Neural crest cell (in vitro differentiated cells): ENCODE data around the gene CNBP. TPM values are rescaled to one million over a fixed set of nuclear protein-coding genes. Genes with fewer than 3 reads are reported as not detected.

Experiments
- DNase-seq: peaks from one replicate; pipeline ENCODE4 v3.0.0; 2021; ENCODE audit warnings: low read depth, mixed read lengths, low spot score
- H3K27ac Mint-ChIP-seq: one replicate; pipeline ENCODE4 v1.8.0; 2021; ENCODE audit warnings: mild to moderate bottlenecking, mixed read lengths; ENCODE audit not compliant: unreplicated experiment
- H3K27me3 Mint-ChIP-seq: 2 replicates; pipeline ENCODE4 v1.8.0; 2021; ENCODE audit warnings: low read depth, mild to moderate bottlenecking, mixed read lengths
- H3K36me3 Mint-ChIP-seq: 2 replicates; pipeline ENCODE4 v1.8.0; 2021; ENCODE audit warnings: low read depth, mild to moderate bottlenecking, mixed read lengths
- H3K4me1 Mint-ChIP-seq: 2 replicates; pipeline ENCODE4 v1.8.0; 2021; ENCODE audit warnings: mixed read lengths
- H3K4me3 Mint-ChIP-seq: one replicate; pipeline ENCODE4 v1.8.0; 2021; ENCODE audit warnings: mild to moderate bottlenecking, mixed read lengths
- H3K9me3 Mint-ChIP-seq: 2 replicates; pipeline ENCODE4 v1.8.0; 2021; ENCODE audit warnings: mixed read lengths
- total RNA-seq: library from RNA; stranded (reverse); gene quantifications from 2 replicates; pipeline ENCODE4 v1.2.1, GENCODE V29; 2021
- TF ChIP-seq, protein P1 (sequence below): fragments of 200-600 bp; sonication (generic); conservative IDR thresholded peaks from 2 replicates; pipeline ENCODE4 v1.5.0; 2021; ENCODE audit warnings: antibody characterized with exemption, mild to moderate bottlenecking

Gene CNBP
- total RNA-seq, 1 donor from 2014 or later, result 319 TPM

DNA sequence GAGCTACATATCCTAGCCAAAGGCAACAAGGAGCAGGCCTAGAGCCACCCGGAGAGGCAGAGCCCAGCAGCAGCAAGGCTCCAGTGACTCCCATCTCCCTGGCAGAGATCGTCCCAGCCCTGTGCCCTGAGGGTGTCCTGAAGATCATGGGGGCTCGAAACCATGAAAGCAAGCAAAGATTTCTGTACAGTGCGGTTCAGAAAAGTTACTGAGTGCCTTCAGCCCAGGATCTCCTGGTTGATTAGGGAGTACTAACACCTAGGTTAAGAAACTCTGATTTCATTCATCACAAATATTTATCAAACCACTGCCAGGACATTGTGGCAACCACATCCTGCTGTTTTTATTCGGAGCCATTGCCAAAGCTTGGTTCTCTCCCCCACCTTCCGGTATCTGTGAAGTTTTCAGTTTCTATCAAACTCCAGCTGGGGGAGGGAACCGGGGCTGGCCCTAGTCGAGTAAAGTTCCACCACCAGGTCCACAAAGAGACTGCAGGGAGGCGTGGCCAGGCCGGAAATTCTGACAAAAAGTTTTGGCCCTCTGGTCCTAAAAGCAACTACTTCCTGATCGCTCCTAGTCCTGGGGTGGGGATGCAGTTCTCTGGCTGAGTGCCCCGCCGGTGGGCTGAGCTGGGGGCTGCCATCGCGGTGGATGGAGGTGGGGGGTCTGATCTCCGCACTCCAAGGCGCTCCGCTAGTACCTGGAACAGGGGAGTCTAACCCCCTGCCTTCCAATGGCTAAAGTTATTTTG lies 63.3 kb downstream of the CNBP start:
- DNase-seq, result peak; percentile 38
- peaks cover 44% of the 10 kb centered on the region for H3K4me1 Mint-ChIP-seq
- H3K27ac Mint-ChIP-seq, result no peak overlapping the region

GRCh38 chr3:129119365-129120100 lies 64.2 kb downstream of the CNBP start:
- Mint-ChIP-seq H3K27me3 (no peaks in the 10 kb centered on the region), H3K4me1 (peaks cover 45% of the 10 kb centered on the region), H3K4me3 (peak overlapping the region; percentile 84), H3K27ac (peak overlapping the region; percentile 76), H3K9me3 (no peaks in the 10 kb centered on the region), H3K36me3 (peaks cover 2% of the 10 kb centered on the region)
- DNase-seq, result no peak
- TF ChIP-seq, protein P1, sequence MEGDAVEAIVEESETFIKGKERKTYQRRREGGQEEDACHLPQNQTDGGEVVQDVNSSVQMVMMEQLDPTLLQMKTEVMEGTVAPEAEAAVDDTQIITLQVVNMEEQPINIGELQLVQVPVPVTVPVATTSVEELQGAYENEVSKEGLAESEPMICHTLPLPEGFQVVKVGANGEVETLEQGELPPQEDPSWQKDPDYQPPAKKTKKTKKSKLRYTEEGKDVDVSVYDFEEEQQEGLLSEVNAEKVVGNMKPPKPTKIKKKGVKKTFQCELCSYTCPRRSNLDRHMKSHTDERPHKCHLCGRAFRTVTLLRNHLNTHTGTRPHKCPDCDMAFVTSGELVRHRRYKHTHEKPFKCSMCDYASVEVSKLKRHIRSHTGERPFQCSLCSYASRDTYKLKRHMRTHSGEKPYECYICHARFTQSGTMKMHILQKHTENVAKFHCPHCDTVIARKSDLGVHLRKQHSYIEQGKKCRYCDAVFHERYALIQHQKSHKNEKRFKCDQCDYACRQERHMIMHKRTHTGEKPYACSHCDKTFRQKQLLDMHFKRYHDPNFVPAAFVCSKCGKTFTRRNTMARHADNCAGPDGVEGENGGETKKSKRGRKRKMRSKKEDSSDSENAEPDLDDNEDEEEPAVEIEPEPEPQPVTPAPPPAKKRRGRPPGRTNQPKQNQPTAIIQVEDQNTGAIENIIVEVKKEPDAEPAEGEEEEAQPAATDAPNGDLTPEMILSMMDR, result no peak

More for the DNA sequence above, 63.3 kb downstream of the CNBP start:
- H3K9me3 Mint-ChIP-seq, result no peaks in the 10 kb centered on the region
- H3K27me3 Mint-ChIP-seq, result no peaks in the 10 kb centered on the region
- TF ChIP-seq, protein P1, result peak; percentile 42
- peaks cover 2% of the 10 kb centered on the region for H3K36me3 Mint-ChIP-seq
- peak overlapping the region; percentile 84 for H3K4me3 Mint-ChIP-seq

DNA sequence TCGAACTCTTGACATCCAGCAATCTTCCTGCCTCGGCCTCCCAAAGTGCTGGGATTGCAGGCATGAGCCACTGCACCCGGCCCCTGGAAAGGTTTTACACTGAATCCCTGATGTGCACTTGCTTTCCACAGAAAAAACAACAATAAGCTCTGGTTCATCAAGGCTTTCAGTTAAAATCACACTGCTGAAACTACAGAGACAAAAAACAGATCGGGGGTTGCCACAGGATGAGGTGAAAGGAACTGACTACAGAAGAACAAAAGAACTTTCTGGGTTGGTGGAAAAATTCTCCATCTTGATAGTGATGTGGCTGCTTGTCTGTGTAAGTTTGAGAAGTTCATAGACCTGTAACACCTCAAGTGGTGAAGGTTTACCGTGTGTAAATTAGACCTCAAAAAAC lies 65.0 kb downstream of the CNBP start:
- Mint-ChIP-seq H3K27ac (peak overlapping the region; percentile 57), H3K4me1 (peaks cover 47% of the 10 kb centered on the region), H3K9me3 (no peaks in the 10 kb centered on the region), H3K4me3 (peak overlapping the region; percentile 84), H3K36me3 (peaks cover 2% of the 10 kb centered on the region), H3K27me3 (no peaks in the 10 kb centered on the region)
- no peak for DNase-seq
- TF ChIP-seq, protein P1, result no peak

Other genes with a start within 250 kb of the CNBP start
- 8.7 and 8.8 TPM in 2 replicates for gene CFAP92, start 189.8 kb downstream of the CNBP start, total RNA-seq
- gene EFCC1, start 182.6 kb downstream of the CNBP start, total RNA-seq, result 10.7 and 11.8 TPM in 2 replicates
- gene GP9, start 123.1 kb downstream of the CNBP start, total RNA-seq, result not detected in 2 replicates
- 9.6 and 11.4 TPM in 2 replicates for gene RAB43, start 62.1 kb downstream of the CNBP start, total RNA-seq
- 31.4 and 34.7 TPM in 2 replicates for gene ISY1, start 22.8 kb downstream of the CNBP start, total RNA-seq
- gene COPG1, start 65.7 kb upstream of the CNBP start, total RNA-seq, result 116 and 122 TPM in 2 replicates
- 61.2 and 62.9 TPM in 2 replicates for gene HMCES, start 95.0 kb upstream of the CNBP start, total RNA-seq
- gene EFCAB12, start 244.7 kb upstream of the CNBP start, total RNA-seq, result 3.1 and 4.0 TPM in 2 replicates